Esophagus muscularis mucosa (tissue), 3 donors: ENCODE data around the gene DIO3.

ENCODE experiments used
- POLR2A ChIP-seq: fragments of 450-650 bp; IDR thresholded peaks from one replicate; pipeline ENCODE4 v1.6.1; 2017; ENCODE audit warnings: antibody characterized with exemption, moderate library complexity, mild to moderate bottlenecking, low read depth
- TF ChIP-seq, protein P1 (sequence below), 3 experiments: fragments of 200-600 bp in 2 of 3; fragments of 450-650 bp in 1 of 3; sonication (generic) in 2 of 3; IDR thresholded peaks; one replicate each; pipeline ENCODE4 v1.5.1; 2017 to 2019; ENCODE audit warnings: antibody characterized with exemption in 3 of 3, mild to moderate bottlenecking in 2 of 3, moderate library complexity in 1 of 3

DNA sequence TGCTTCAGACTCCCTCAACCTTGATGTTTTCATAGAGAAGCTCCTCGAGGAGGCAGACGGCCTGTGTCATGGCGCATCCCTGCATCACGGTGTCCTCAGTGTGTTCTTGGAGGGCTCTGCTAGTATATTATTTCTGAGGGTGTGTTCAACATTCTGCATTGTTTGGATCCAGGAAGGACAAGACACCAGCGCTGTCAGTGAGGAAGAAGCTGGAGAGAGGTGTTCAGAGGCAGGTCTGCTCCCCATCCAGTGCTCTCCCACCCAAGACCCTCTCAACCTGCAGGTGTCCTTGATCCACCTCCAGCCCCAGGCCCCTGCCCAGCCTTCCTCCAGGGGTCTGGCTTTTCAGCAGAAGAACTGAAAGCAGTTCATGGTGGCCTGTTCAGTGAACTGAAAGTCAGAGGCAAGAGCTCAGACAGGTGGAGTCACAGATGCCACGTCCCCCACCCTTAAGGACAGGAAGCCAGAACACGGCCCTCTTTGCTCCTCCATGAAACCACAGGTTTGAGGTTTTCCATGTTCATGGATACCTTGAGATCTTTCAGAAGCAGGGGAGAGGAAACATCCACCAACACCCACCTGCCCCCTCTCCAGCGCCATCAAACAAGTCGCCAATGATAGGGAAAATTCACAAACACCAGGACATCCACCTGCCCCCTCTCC lies 37.4 kb downstream of the DIO3 start:
- no peak for TF ChIP-seq POLR2A
- TF ChIP-seq, protein P1, sequence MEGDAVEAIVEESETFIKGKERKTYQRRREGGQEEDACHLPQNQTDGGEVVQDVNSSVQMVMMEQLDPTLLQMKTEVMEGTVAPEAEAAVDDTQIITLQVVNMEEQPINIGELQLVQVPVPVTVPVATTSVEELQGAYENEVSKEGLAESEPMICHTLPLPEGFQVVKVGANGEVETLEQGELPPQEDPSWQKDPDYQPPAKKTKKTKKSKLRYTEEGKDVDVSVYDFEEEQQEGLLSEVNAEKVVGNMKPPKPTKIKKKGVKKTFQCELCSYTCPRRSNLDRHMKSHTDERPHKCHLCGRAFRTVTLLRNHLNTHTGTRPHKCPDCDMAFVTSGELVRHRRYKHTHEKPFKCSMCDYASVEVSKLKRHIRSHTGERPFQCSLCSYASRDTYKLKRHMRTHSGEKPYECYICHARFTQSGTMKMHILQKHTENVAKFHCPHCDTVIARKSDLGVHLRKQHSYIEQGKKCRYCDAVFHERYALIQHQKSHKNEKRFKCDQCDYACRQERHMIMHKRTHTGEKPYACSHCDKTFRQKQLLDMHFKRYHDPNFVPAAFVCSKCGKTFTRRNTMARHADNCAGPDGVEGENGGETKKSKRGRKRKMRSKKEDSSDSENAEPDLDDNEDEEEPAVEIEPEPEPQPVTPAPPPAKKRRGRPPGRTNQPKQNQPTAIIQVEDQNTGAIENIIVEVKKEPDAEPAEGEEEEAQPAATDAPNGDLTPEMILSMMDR (IDR thresholded peaks at IDR 0.05): no peak
